ENCODE data around the gene ATP9A.
"Not testable (repeated sequence)": the region's sequence is repeated elsewhere in the genome, so short reads cannot be mapped to it uniquely, and the experiment has no call there.

ATP9A gene

GRCh38 chr20:51796340-51796739 is 28.1 kb upstream of the ATP9A start:
- no peak for DNase-seq

DNA sequence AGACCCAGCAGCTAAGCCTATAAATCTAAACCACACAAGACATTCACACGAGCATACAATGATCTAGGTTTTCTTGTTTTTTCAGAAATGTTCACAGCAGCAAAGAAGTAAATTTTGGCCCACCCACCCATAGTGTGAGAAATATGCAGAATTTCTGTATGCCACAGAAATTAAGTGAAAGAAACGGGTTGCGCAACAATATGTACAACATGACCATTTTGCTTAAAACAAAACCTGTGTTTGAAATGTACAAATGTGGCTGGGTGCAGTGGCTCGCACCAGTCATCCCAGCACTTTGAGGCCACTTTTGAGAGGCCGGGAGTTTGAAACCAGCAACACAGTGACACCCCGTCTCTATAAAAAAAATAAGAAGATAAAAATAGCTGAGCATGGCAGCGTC is 24.8 kb upstream of the ATP9A start:
- no peak for DNase-seq

GRCh38 chr20:51791626-51792025 is 23.4 kb upstream of the ATP9A start:
- no peak for DNase-seq

DNA sequence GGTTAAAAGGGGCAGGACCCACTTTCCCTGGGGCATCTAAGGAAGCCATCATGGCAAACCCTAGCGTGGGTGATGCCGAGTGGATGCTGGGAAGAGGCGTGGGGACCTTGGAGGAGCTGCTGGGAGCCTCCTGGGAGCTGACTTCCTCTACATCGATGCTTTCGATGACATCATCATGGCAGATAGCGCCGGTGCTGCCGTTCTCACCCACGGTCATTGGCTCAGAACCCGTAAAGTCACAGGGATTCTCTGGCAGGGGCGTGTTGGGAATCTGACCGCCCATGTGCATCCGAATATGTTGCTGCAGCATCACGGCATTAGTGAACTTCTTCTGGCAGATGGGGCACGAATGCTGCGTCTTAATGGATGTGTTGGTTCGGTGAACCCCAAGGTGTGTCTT is 22.1 kb upstream of the ATP9A start:
- DNase-seq, result no peak

DNA sequence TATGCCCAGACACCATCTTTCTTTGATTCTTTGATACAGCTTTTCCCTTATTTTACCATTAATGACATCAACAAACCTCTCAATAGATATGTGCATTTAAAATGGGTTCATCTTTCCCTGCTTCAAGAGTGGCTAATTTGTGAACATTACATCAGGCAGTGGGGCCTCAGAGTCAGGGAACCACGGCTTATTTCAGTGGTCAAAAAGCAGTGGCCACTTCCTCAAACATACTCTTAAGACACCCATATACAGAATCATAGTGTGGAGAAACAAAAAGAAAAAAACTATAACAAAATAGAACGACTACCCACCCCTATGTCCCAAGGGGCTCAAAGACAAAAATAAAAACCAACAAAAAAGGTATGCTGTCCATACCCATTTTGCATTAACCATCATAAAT is 21.2 kb upstream of the ATP9A start:
- DNase-seq, result no peak

DNA sequence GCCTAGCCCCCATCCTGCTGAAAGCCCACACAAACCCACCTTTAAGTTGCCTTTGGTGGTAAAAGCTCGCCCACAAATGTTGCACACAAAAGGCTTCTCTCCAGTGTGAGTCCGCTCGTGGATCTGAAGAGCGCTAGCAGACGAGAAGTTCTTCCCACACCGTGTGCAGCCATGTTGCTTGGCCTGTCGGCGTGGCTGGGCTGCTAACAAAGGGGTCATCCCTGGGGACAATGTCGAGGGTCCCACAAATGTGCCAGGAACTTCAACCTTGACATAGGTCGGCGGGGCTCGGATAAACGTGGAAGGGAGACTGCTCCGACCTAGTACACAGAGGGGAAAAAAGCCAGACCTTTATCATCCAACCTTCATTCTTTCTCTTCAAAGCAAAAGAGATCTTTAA is 20.6 kb upstream of the ATP9A start:
- DNase-seq, result no peak

- no peak for DNase-seq
Observed at GRCh38 chr20:51784299-51784698, 16.1 kb upstream of the ATP9A start.

DNA sequence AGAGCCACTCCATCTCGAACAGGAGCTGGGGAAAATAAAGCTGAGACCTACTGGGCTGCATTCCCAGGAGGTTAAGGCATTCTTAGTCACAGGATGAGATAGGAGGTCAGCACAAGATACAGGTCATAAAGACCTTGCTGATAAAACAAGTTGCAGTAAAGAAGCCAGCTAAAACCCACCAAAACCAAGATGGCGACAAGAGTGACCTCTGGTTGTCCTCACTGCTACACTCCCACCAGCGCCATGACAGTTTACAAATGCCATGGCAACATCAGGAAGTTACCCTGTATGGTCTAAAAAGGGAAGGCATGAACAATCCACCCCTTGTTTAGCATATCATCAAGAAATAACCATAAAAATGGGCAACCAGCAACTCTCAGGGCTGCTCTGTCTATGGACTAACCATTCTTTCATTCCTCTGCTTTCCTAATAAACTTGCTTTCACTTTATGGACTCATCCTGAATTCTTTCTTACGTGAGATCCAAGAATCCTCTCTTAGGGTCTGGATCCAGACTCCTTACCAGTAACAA is 10.1 kb upstream of the ATP9A start:
- not testable (repeated sequence) for DNase-seq

GRCh38 chr20:51775241-51775640 is 7.1 kb upstream of the ATP9A start:
- no peak for DNase-seq

DNA sequence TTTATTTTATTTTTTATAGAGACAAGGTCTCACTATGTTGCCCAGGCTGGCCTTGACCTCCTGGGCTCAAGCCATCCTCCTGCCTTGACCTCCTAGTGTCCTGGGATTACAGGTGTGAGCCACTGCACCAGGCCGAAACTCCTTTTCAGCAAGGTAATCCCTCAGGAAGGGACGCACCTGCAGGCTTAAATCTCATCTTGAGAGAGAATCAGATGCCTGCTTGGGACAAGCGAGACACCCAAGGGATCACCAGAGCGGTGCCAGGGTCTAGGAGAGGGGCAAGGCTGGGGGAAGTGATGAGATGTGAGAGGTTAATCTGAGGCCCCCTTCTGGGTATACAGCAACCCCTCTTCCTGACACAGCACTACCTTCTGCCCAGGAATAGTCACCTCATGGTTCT is 4.0 kb upstream of the ATP9A start:
- no peak for DNase-seq

- DNase-seq, result no peak
Observed at GRCh38 chr20:51769976-51770615, 1.9 kb upstream of the ATP9A start.

- DNase-seq, result no peak
Observed at GRCh38 chr20:51768759-51769517, 748 bp upstream of the ATP9A start.

DNA sequence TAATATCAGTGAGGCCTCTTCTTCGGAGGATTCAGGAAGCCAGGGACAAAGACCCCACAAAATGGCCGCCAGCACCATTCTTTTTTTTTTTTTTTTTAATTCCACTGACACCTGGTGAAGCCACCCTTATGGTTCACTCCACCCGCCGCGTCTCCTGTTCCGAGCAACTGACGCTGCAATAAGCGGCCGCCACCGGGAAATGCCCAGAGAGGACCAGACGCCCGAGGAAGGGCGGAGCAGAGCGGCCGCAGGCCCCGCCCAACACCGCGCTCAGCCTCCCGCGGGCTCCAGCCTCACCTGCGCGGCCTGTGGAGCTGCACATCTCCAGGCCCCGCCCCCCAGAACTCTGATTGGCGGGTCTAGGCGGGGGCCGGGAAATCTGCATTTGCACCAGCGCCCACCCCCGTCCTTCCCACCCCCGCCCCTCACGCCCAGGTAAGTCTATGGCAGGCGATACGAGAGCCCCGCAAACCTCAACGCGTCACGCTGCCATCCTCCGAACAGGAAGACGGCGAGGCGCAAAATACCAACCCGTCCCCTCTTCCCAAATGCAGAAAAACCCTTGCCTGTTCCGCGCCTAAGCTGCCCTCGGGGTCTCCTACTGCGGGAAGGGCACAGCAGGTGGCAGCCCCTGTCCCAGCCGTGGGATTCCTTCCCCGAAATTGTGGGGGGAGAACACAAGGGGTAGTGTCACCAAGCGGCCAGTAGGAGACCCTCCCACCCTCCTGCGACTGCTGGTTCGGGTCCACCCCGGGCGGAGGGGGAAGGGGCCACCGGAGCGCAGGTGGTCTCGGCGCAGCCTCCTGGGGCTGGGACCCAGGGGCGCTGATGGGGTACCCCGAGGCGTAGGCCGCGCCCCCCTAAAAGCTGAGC is 960 bp downstream of the ATP9A start:
- peak; percentile 96 for DNase-seq

DNA sequence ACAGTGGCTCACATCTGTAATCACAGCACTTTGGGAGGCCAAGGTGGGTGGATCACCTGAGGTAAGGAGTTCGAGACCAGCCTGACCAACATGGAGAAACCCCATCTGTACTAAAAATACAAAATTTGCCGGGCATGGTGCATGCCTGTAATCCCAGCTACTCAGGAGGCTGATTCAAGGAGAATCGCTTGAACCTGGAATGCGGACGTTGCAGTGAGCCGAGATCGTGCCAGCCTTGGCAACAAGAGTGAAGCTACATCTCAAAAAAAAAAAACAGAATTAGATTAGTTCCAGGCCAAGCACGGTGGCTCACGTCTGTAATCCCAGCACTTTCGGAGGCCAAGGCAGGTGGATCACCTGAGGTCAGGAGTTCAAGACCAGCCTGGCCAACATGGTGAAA is 2.8 kb downstream of the ATP9A start:
- not testable (repeated sequence) for DNase-seq

GRCh38 chr20:51763965-51764602 is 4.1 kb downstream of the ATP9A start:
- no peak for DNase-seq

GRCh38 chr20:51760905-51761546 is 7.2 kb downstream of the ATP9A start:
- DNase-seq, result no peak

DNA sequence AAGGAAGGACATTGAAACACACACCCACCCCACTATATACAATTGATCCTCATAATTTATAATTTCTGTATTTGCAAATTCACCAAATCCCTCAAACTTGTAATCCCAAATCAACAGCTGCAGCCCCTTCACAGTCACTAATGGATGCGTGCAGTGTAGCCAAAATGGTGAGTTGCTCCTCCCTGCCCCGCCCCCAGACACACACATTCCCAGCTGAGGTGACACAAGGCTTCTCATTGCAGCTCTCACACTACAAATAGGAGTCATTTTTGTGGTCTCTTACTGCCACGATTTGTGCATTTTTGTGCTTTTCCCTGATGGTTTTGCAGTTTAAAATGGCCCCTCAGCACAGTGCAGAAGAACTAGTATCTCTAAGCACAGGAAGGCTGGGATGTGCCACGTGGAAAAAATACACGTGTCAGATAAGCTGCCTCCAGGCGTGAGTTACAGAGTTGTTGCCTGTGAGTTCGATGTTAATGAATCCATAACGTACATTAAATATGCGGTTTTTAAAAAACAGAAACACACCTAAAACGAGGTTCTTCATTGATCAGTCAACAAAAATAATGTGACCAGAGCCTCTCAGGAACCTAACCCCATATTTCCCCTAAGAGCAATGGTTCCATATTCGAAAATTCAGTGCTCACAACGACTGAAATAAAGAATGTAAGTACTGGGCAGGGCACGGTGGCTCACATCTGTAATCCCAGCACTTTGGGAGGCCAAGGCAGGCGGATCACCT is 8.2 kb downstream of the ATP9A start:
- DNase-seq, result no peak

DNA sequence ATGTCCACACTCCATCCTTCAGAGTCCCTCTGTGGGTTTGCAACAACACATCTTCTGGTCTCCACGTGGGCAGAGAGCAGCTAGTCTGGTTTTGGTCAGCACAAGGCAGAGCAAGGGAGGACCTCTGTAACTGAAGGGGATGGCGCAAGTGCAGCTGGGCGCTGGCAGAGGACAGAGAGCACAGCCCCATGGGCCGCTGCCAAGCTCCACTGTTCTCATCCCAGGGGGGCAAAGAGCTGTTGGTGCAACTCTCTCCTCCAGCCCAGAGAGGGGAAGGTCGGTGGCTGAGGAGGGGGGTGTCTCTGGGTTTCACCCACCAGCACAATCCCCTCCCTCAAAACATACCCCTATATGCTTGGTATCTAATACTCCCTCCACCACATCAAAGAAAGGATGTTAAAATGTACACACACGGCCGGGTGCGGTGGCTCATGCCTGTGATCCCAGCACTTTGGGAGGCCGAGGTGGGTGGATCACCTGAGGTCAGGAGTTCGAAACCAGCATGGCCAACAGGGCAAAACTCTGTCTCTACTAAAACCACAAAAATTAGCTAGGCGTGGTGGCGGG is 9.1 kb downstream of the ATP9A start:
- DNase-seq, result no peak

- DNase-seq, result no peak
Observed at GRCh38 chr20:51757226-51757625, 11.0 kb downstream of the ATP9A start.

- DNase-seq, result no peak
Observed at GRCh38 chr20:51756653-51757052, 11.5 kb downstream of the ATP9A start.

DNA sequence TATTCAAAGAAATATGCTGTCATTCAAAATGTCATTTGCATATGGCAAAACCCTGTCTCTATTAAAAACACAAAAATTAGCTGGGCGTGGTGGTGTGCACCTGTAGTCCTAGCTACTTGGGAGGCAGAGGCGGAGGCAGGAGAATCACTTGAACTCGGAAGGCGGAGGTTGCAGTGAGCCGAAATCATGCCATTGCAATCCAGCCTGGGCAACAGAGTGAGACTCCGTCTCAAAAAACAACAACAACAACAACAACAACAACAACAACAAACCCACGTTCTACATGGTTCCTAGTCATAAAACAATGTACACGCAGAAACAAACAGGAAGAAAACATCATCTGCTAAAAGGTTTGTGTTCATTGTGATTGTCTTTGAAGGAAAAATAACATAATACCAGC is 15.0 kb downstream of the ATP9A start:
- not testable (repeated sequence) for DNase-seq
